OCI-LY1 (cell line): ENCODE results near the gene P2RY11.

Experiments used
- EZH2 ChIP-seq: fragments of 200-600 bp; sonication (generic), shearing (Covaris generic); IDR thresholded peaks from 2 replicates; pipeline ENCODE4 v1.8.0; 2017; ENCODE audit warnings: borderline replicate concordance, mixed run types, mild to moderate bottlenecking, antibody characterized with exemption, low read length, moderate library complexity, mixed read lengths
- TF ChIP-seq, protein P1 (sequence below): fragments of 200-600 bp; sonication (generic), shearing (Covaris generic); IDR thresholded peaks from 2 replicates; pipeline ENCODE4 v1.5.1; 2017; ENCODE audit warnings: mild to moderate bottlenecking, antibody characterized with exemption, low read length, moderate library complexity, mixed read lengths

DNA sequence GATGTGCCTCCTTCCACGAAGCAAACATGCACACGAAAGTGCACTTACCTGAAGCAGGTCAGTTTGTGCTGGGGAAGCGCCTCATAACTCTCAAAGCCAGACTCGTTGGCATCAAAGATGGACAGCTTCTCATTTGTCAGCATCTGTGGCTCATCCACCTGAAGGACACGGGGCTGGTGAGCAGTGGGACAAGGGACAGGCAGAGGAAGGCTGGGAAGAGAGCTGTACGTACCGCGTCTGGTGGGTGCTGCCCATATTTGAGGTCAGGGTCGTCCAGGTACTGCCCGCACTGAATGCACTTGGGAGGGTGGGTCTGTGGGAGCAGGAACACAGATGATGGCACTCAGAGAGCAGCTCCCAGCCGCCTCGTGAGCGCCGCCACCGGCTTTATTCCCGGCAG, 48.1 kb downstream of the P2RY11 start:
- TF ChIP-seq, protein P1, sequence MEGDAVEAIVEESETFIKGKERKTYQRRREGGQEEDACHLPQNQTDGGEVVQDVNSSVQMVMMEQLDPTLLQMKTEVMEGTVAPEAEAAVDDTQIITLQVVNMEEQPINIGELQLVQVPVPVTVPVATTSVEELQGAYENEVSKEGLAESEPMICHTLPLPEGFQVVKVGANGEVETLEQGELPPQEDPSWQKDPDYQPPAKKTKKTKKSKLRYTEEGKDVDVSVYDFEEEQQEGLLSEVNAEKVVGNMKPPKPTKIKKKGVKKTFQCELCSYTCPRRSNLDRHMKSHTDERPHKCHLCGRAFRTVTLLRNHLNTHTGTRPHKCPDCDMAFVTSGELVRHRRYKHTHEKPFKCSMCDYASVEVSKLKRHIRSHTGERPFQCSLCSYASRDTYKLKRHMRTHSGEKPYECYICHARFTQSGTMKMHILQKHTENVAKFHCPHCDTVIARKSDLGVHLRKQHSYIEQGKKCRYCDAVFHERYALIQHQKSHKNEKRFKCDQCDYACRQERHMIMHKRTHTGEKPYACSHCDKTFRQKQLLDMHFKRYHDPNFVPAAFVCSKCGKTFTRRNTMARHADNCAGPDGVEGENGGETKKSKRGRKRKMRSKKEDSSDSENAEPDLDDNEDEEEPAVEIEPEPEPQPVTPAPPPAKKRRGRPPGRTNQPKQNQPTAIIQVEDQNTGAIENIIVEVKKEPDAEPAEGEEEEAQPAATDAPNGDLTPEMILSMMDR, result no peak
- no peak for TF ChIP-seq EZH2
